Chondrocyte (in vitro differentiated cells): ENCODE data around the gene THBS2. TPM values are rescaled to one million over a fixed set of nuclear protein-coding genes. Genes with fewer than 3 reads are reported as not detected.
A peak's percentile ranks its signal among the peaks of the same experiment; 100 is the strongest.

Experiments
- DNase-seq: peaks from one replicate; pipeline ENCODE4 v3.0.0; 2021; ENCODE audit warnings: mixed read lengths, low spot score
- H3K27ac Mint-ChIP-seq: one replicate; pipeline ENCODE4 v1.8.0; 2021; ENCODE audit warnings: mild to moderate bottlenecking, moderate library complexity, mixed read lengths; ENCODE audit not compliant: unreplicated experiment
- H3K27me3 Mint-ChIP-seq: 2 replicates; pipeline ENCODE4 v1.8.0; 2021; ENCODE audit warnings: low read depth, mixed read lengths
- H3K36me3 Mint-ChIP-seq: 2 replicates; pipeline ENCODE4 v1.8.0; 2021; ENCODE audit warnings: low read depth, mixed read lengths
- H3K4me1 Mint-ChIP-seq: 2 replicates; pipeline ENCODE4 v1.8.0; 2021; ENCODE audit warnings: low read depth, mild to moderate bottlenecking, mixed read lengths
- H3K4me3 Mint-ChIP-seq: one replicate; pipeline ENCODE4 v1.8.0; 2021; ENCODE audit warnings: mild to moderate bottlenecking, moderate library complexity, mixed read lengths; ENCODE audit not compliant: unreplicated experiment
- H3K9me3 Mint-ChIP-seq: 2 replicates; pipeline ENCODE4 v1.8.0; 2021; ENCODE audit warnings: low read depth, mixed read lengths
- total RNA-seq: library from RNA; stranded (reverse); gene quantifications from 3 replicates; pipeline ENCODE4 v1.2.1, GENCODE V29; 2021
- TF ChIP-seq, protein P1 (sequence below): fragments of 200-600 bp; sonication (generic); IDR thresholded peaks from 2 replicates; pipeline ENCODE4 v1.5.0; 2021; ENCODE audit warnings: antibody characterized with exemption, mild to moderate bottlenecking, moderate library complexity

Gene THBS2
- total RNA-seq, 1 donor from 2014 or later = 1,285 TPM

DNA sequence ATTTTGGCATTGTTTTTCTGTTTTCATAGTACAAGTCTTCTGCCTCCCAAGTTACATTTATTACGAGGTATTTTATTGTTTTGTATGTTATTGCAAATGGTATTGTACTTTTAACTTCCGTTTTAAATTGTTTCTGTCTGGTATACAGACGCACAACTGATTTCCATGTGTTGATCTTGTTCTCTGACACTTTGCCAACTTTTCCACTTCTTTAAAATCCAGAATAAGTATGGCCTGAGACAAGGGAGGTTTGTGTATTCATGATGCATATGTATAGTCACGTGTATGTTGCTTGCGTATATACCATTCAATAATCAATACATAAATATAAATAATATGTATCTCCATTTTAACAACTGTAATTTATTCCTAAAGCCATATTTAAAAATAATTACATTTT lies 41.2 kb downstream of the THBS2 start:
- TF ChIP-seq, protein P1, sequence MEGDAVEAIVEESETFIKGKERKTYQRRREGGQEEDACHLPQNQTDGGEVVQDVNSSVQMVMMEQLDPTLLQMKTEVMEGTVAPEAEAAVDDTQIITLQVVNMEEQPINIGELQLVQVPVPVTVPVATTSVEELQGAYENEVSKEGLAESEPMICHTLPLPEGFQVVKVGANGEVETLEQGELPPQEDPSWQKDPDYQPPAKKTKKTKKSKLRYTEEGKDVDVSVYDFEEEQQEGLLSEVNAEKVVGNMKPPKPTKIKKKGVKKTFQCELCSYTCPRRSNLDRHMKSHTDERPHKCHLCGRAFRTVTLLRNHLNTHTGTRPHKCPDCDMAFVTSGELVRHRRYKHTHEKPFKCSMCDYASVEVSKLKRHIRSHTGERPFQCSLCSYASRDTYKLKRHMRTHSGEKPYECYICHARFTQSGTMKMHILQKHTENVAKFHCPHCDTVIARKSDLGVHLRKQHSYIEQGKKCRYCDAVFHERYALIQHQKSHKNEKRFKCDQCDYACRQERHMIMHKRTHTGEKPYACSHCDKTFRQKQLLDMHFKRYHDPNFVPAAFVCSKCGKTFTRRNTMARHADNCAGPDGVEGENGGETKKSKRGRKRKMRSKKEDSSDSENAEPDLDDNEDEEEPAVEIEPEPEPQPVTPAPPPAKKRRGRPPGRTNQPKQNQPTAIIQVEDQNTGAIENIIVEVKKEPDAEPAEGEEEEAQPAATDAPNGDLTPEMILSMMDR = no peak
- H3K4me1 Mint-ChIP-seq = peaks cover 65% of the 10 kb centered on the region
- H3K36me3 Mint-ChIP-seq = peaks cover 36% of the 10 kb centered on the region
- no peak for DNase-seq
- no peak overlapping the region for H3K4me3 Mint-ChIP-seq
- peak overlapping the region; percentile 52 for H3K27ac Mint-ChIP-seq
- H3K27me3 Mint-ChIP-seq = no peaks in the 10 kb centered on the region
- peaks cover 22% of the 10 kb centered on the region for H3K9me3 Mint-ChIP-seq

DNA sequence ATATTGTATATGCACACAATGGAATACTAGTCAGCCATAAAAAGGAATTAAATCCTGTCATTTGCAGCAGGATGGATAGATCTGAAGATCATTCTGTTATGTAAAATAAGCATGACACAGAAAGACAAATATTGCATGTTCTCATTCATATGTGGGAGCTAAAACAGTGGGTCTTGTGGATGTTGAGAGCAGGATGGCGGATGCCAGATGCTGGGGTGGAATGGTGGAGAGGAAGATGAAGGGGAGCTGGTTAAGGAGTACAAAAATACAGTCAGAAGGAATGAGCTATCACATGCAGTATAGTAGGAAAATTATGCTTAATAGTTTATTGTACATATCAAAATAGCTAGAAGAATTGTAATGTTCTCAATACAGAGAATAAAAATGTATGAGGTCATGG lies 41.8 kb downstream of the THBS2 start:
- Mint-ChIP-seq H3K9me3 (peaks cover 23% of the 10 kb centered on the region), H3K36me3 (peaks cover 32% of the 10 kb centered on the region), H3K27me3 (no peaks in the 10 kb centered on the region), H3K4me1 (peaks cover 61% of the 10 kb centered on the region), H3K4me3 (no peak overlapping the region), H3K27ac (no peak overlapping the region)
- TF ChIP-seq, protein P1 = no peak
- no peak for DNase-seq

DNA sequence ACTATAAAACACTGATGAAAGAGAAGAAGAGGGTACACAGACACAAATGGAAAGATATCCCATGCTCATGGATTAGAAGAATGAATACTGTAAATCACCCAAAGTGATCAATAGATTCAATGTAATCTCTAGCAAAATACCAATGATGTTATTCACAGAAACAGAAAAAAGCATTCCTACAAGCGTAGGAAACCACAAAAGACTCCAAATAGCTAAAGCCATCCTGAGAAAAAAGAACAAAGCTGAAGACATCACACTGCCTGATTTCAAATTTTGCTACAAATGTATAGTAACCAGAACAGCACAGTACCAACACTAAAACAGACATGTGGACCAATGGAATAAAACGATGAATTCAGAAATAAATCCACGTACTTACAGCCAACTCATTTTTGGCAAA lies 43.0 kb downstream of the THBS2 start:
- TF ChIP-seq, protein P1 = no peak
- DNase-seq = no peak
- peaks cover 59% of the 10 kb centered on the region for H3K4me1 Mint-ChIP-seq
- H3K9me3 Mint-ChIP-seq = peaks cover 30% of the 10 kb centered on the region
- no peak overlapping the region for H3K4me3 Mint-ChIP-seq
- no peak overlapping the region for H3K27ac Mint-ChIP-seq
- H3K36me3 Mint-ChIP-seq = peaks cover 27% of the 10 kb centered on the region
- H3K27me3 Mint-ChIP-seq = no peaks in the 10 kb centered on the region

DNA sequence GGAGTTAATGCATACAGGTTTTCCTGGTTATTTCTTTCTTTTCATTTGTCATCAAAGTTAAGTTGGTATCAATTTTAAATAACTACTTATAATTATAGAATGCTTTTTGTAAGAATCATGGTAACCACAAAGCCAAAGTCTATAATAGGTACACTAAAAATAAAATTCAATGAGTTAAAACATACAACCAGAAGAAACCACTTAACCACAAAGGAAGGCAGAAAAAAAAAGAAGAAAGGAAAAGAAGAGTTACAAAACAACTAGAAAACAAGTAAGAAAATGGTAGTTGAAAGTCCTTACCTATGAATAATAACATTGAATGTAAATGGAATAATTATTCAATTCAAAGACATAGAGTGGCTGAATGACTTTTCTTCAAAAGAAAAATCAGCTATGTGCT lies 45.6 kb downstream of the THBS2 start:
- Mint-ChIP-seq H3K27ac (no peak overlapping the region), H3K4me1 (peaks cover 42% of the 10 kb centered on the region), H3K36me3 (peaks cover 15% of the 10 kb centered on the region), H3K27me3 (no peaks in the 10 kb centered on the region), H3K4me3 (no peak overlapping the region), H3K9me3 (peaks cover 30% of the 10 kb centered on the region)
- no peak for DNase-seq
- TF ChIP-seq, protein P1 = no peak

DNA sequence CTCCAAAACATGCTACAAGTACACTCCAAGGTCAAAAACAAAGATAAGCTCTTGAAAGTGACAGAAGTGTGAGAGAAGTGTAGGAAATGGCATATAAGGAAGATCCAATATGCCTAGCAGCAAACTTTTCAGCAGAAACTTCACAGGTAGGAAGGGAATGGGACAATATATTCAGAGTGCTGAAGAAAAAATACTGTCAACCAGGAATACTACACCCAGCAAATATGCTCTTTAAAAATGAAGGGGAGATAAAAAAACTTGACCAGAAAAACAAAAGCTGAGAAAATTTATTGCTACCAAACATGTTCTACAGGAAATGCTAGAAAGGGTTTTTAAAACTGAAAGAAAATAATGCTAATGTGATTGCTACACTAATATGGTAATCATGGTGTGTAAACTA lies 46.2 kb downstream of the THBS2 start:
- H3K4me3 Mint-ChIP-seq = no peak overlapping the region
- no peak for DNase-seq
- TF ChIP-seq, protein P1 = no peak
- no peak overlapping the region for H3K27ac Mint-ChIP-seq
- H3K4me1 Mint-ChIP-seq = peaks cover 39% of the 10 kb centered on the region
- no peaks in the 10 kb centered on the region for H3K27me3 Mint-ChIP-seq
- H3K36me3 Mint-ChIP-seq = peaks cover 15% of the 10 kb centered on the region
- H3K9me3 Mint-ChIP-seq = peaks cover 31% of the 10 kb centered on the region
